Measurements from ENCODE around the gene IGHMBP2.

Gene IGHMBP2

DNA sequence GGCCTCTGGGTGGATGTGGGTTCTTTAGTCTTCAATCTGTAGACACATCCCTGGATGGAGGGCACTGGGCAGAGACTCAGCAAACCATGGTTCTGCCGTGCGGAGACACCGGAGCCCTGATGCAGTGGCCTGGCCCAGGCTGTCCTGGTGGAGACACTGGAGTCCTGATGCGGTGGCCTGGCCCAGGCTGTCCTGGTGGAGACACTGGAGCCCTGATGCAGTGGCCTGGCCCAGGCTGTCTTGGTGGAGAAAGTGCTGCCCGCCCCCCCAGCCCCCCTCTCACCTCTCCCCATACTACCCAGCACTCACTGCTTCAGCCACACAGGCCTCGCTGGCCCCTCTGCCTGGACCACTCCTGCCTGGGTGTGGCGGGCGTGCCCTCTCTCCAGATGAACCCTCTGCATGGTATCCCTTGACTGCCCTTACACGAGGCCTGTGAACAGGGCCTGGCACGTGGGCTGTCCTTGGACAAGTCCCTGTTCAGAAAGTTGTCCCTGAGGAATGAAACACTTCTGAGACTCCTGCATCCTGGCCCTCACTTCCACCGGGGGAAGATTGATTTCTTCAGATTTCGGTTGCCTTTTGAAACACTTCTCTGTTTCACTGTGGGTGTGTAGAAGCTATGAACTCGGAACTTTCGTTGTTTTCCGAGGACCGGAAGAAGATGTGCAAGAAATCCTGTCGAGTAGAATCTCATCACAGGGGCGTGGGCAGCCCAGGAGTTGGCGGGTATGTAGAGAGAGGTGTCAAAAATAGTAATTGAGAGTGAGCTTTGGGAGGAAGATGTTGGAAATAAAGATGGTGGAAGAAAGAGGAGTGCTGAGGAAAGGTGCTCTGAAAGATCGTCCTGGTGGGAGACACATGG lies 26.2 kb downstream of the IGHMBP2 start:
- Mint-ChIP-seq H3K36me3 (peaks cover 23% of the 10 kb centered on the region), H3K27ac (no peak overlapping the region), H3K4me1 (ENCODE audit: low read depth) (no peaks in the 10 kb centered on the region), H3K9me3 (ENCODE audit: low read depth) (peaks cover 8% of the 10 kb centered on the region), H3K4me3 (no peak overlapping the region), H3K27me3 (no peaks in the 10 kb centered on the region)

DNA sequence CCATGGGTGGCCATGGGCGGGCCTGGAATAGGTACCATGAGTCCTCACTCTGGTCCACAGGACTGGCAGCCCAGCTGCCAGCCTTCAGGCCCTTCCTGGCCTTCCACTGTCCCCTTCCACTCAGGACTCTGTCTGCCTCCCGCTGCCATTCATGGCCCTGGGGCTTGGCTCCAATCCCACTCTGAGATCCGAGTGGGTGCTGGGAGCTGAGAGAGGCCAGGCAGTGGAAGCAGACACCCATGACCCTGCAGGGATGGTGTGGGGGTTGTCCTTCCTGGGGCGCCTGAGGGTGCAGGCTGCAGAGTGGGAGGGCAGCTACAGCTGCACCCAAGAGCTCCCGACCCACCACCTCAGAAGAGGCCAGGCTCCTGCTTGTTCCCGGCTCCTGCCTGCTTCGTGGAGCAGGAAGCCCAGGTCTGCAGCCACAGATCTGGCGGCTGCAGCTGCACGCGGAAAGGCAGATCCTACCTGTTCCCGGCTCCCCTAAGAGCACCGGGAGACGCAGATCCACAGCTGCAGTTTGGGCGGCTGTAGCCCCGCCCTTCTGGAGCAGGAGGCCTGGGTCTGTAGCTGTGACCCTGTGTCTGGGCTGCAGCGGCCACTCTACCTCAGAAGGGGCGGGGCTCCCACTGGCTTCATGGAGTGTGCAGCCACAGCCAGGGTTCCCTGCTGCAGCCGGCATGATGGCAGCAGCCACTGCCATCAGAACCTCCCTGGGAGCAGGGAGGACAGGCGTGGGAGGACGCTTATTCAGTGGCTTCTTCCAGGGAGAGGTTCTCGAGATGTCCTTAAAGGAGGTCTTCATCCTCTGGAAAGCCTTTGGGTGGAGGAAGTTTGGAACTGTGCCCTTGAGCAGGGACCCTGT lies 27.5 kb downstream of the IGHMBP2 start:
- Mint-ChIP-seq H3K27ac (no peak overlapping the region), H3K36me3 (peaks cover 14% of the 10 kb centered on the region), H3K9me3 (ENCODE audit: low read depth) (no peaks in the 10 kb centered on the region), H3K27me3 (no peaks in the 10 kb centered on the region), H3K4me3 (no peak overlapping the region), H3K4me1 (ENCODE audit: low read depth) (no peaks in the 10 kb centered on the region)

DNA sequence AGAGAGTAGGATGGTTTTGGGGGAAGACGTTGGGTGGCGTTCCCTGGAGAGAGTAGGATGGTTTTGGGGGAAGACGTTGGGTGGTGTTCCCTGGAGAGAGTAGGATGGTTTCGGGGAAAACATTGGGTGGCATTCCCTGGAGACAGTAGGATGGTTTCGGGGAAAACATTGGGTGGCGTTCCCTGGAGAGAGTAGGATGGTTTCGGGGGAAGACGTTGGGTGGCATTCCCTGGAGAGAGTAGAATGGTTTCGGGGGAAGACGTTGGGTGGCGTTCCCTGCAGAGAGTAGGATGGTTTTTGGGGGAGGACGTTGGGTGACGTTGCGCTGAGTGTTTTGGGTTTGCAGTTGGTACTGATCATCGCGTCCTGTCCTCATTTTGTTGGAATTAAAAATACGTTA lies 28.2 kb downstream of the IGHMBP2 start:
- H3K4me1 Mint-ChIP-seq (ENCODE audit: low read depth) = no peaks in the 10 kb centered on the region
- H3K27me3 Mint-ChIP-seq = no peaks in the 10 kb centered on the region
- no peaks in the 10 kb centered on the region for H3K9me3 Mint-ChIP-seq (ENCODE audit: low read depth)
- H3K4me3 Mint-ChIP-seq = no peak overlapping the region
- H3K36me3 Mint-ChIP-seq = peaks cover 12% of the 10 kb centered on the region
- H3K27ac Mint-ChIP-seq = no peak overlapping the region

DNA sequence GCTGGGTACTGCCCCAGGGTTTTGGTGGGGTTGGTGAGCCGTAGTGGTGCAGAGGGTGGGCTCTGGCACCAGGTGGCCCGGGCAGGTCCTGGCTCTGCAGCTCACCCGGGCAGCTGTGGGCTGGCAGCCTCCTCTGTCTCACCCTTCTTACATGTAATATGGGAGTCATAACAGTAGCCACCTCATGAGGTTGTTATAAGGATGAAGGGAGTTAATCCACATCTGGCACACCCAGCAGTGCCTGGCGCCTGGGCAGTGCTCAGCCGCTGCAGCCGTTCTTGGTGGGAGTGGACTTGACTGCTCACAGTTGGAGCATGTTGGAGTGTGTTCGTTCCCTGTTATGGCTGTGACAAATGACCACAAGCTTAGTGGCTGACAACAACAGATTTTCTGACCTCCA lies 28.7 kb downstream of the IGHMBP2 start:
- no peak overlapping the region for H3K27ac Mint-ChIP-seq
- no peaks in the 10 kb centered on the region for H3K9me3 Mint-ChIP-seq (ENCODE audit: low read depth)
- H3K4me1 Mint-ChIP-seq (ENCODE audit: low read depth) = no peaks in the 10 kb centered on the region
- H3K36me3 Mint-ChIP-seq = peaks cover 8% of the 10 kb centered on the region
- no peak overlapping the region for H3K4me3 Mint-ChIP-seq
- no peaks in the 10 kb centered on the region for H3K27me3 Mint-ChIP-seq

DNA sequence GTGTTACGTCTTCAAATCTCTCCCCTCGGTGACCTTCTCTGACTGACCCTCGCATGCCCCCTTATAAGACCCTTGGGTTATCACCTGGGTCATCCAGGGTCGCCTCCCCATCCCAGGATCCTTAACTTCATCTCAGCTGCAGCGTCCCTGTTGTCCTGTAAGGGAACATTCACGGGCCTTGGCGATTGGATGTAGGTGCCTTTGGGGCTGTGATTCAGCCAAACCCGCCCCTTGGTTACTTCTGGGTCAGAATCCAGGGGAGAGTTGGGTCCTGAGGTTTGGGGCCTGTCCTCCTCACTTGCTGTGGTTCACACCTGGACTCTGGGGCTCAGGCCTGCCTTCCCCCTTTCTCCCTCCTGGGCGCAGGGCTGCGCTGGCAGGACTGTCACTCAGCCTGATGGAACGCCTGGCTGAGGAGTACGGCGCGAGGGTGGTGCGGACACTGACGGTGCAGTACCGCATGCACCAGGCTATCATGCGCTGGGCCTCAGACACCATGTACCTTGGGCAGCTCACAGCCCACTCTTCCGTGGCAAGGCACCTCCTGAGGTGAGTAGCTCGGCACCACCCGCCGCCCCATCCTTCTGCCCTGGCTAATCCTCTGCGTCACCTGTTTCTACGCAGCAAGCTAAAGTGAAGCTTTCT lies 29.4 kb downstream of the IGHMBP2 start:
- Mint-ChIP-seq H3K27me3 (no peaks in the 10 kb centered on the region), H3K4me3 (no peak overlapping the region), H3K9me3 (ENCODE audit: low read depth) (no peaks in the 10 kb centered on the region), H3K4me1 (ENCODE audit: low read depth) (no peaks in the 10 kb centered on the region), H3K27ac (no peak overlapping the region), H3K36me3 (peaks cover 5% of the 10 kb centered on the region)

DNA sequence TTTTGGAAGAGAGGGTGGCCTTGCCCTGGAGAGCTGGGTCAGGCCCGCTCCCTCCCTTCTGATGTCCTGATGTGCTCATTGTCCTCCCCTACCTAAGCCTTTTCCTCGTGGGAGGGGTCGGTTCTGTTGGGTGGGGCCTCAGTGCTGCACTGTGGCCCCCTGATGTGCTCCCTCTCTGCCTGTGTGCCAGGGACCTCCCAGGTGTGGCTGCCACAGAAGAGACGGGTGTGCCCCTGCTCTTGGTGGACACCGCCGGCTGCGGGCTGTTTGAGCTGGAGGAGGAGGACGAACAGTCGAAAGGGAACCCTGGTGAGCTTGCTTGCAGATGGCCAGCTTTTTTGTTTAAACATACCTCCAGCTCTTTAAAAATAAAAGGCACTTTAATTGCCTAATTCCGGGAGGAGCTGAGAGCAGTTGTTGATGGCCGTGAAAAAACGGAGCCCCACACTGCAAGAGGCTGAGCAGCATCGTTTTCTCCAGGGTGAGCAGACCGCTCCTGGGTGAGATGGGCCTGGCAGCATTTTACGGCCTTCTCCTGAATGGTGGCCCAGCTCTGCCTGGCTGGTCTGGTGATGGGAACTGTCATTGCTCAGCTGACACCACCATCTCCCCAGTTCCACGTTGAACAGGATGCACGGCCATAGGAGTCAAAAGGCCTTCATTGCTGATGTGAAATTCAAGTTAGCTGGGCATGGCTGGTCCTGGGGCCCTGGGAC lies 30.1 kb downstream of the IGHMBP2 start:
- no peak overlapping the region for H3K4me3 Mint-ChIP-seq
- peaks cover 4% of the 10 kb centered on the region for H3K36me3 Mint-ChIP-seq
- H3K4me1 Mint-ChIP-seq (ENCODE audit: low read depth) = no peaks in the 10 kb centered on the region
- no peak overlapping the region for H3K27ac Mint-ChIP-seq
- no peaks in the 10 kb centered on the region for H3K27me3 Mint-ChIP-seq
- H3K9me3 Mint-ChIP-seq (ENCODE audit: low read depth) = no peaks in the 10 kb centered on the region

DNA sequence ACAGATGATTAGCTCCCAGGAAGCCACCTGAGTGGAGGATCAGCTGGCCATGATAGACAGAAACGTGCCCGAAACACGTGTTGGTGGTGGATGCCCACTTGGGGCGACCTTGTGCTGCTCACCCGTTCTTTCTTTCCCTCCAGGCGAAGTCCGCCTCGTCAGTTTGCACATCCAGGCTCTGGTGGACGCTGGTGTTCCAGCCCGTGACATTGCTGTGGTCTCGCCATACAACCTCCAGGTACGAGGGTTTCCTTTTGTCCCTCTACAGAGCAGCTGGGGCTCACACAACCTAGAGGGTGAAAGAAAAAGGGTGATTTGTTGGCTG lies 30.6 kb downstream of the IGHMBP2 start:
- Mint-ChIP-seq H3K27me3 (no peaks in the 10 kb centered on the region), H3K4me1 (ENCODE audit: low read depth) (no peaks in the 10 kb centered on the region), H3K9me3 (ENCODE audit: low read depth) (no peaks in the 10 kb centered on the region), H3K27ac (no peak overlapping the region), H3K36me3 (peaks cover 4% of the 10 kb centered on the region), H3K4me3 (no peak overlapping the region)

DNA sequence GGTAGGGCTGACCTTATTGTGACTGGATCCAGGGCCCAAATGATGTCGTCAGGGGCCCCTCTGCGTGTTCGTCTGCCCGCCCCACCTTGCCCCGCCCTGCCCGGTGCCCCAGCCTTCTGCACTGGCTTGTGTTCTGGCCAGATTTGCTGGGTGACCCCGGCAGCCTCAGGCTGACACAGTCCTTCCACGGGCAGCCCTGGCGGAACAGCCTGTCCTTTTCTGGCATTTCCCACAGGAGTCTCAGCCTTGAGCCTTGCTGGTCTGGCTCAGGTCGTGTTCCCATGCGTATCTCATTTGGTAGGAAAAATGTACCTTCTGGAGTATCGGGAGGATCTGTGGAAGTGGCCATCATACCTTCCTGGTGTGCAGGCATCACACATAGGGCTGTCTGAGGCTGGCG lies 31.0 kb downstream of the IGHMBP2 start:
- H3K4me3 Mint-ChIP-seq = no peak overlapping the region
- peaks cover 4% of the 10 kb centered on the region for H3K36me3 Mint-ChIP-seq
- H3K27me3 Mint-ChIP-seq = no peaks in the 10 kb centered on the region
- no peak overlapping the region for H3K27ac Mint-ChIP-seq
- no peaks in the 10 kb centered on the region for H3K4me1 Mint-ChIP-seq (ENCODE audit: low read depth)
- H3K9me3 Mint-ChIP-seq (ENCODE audit: low read depth) = no peaks in the 10 kb centered on the region

DNA sequence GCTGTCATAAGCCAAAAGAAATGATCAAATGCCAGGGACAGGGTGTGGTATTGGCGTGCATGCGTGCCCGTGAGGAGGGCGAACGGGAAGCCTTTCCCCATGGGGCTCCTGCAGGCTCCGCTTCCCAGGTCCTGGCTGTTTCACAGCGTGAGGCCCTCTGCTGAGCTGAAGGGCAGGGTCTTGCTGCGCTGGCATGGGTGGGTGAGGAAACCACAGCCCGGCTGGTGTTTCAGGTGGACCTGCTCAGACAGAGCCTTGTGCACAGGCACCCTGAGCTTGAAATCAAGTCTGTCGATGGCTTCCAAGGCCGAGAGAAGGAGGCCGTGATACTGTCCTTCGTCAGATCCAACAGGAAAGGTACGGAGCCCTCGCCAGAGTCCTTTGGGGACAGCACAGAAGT lies 31.4 kb downstream of the IGHMBP2 start:
- Mint-ChIP-seq H3K4me3 (no peak overlapping the region), H3K9me3 (ENCODE audit: low read depth) (no peaks in the 10 kb centered on the region), H3K4me1 (ENCODE audit: low read depth) (no peaks in the 10 kb centered on the region), H3K36me3 (peaks cover 4% of the 10 kb centered on the region), H3K27me3 (no peaks in the 10 kb centered on the region), H3K27ac (no peak overlapping the region)

DNA sequence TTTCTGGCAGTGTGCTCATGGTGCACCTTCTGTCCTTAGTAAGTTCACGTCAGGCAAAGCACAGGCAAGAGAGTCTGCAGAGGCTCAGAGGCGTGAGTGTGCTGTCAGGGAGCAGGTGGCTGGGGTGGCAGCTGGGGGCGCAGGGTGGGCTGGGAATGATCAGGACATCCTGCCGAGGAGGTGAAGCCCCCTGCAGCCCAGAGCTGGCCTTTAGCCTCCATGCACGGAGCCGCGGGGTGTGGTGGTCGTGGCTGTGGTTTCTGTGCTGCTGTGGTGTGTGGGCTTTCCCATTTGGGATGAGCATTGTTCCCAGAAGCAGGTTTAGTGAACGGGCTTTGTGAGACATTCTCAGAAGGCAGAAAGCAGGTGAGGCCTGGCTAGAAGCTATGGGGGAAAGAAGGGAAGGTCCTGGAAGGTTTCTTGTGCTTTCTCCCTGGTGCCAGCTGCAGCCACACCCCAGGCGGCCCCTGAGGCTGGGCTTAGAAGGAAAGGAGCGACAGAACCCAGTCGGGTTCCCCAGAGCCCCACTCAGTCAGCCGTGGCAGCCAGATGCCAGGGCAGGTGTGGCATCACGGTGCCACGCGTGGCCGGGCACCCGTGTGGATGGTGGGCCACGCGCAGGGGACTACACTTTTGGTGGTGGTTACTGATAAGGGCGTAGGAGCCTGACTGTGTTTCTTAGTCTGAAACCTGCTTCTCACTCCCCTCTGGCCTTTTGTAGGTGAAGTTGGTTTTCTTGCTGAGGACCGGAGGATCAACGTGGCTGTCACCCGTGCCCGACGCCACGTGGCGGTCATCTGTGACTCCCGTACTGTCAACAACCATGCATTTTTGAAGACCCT lies 32.0 kb downstream of the IGHMBP2 start:
- H3K4me1 Mint-ChIP-seq (ENCODE audit: low read depth) = no peaks in the 10 kb centered on the region
- H3K27me3 Mint-ChIP-seq = no peaks in the 10 kb centered on the region
- H3K36me3 Mint-ChIP-seq = no peaks in the 10 kb centered on the region
- no peaks in the 10 kb centered on the region for H3K9me3 Mint-ChIP-seq (ENCODE audit: low read depth)
- H3K27ac Mint-ChIP-seq = no peak overlapping the region
- H3K4me3 Mint-ChIP-seq = no peak overlapping the region

DNA sequence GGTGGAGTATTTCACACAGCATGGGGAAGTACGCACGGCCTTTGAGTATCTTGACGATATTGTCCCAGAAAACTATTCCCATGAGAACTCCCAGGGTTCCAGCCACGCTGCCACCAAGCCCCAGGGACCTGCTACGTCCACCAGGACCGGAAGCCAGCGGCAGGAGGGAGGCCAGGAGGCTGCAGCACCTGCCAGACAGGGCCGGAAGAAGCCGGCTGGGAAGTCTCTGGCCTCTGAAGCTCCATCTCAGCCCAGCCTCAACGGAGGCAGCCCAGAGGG lies 32.6 kb downstream of the IGHMBP2 start:
- Mint-ChIP-seq H3K4me3 (no peak overlapping the region), H3K36me3 (no peaks in the 10 kb centered on the region), H3K9me3 (ENCODE audit: low read depth) (no peaks in the 10 kb centered on the region), H3K4me1 (ENCODE audit: low read depth) (no peaks in the 10 kb centered on the region), H3K27me3 (no peaks in the 10 kb centered on the region), H3K27ac (no peak overlapping the region)

DNA sequence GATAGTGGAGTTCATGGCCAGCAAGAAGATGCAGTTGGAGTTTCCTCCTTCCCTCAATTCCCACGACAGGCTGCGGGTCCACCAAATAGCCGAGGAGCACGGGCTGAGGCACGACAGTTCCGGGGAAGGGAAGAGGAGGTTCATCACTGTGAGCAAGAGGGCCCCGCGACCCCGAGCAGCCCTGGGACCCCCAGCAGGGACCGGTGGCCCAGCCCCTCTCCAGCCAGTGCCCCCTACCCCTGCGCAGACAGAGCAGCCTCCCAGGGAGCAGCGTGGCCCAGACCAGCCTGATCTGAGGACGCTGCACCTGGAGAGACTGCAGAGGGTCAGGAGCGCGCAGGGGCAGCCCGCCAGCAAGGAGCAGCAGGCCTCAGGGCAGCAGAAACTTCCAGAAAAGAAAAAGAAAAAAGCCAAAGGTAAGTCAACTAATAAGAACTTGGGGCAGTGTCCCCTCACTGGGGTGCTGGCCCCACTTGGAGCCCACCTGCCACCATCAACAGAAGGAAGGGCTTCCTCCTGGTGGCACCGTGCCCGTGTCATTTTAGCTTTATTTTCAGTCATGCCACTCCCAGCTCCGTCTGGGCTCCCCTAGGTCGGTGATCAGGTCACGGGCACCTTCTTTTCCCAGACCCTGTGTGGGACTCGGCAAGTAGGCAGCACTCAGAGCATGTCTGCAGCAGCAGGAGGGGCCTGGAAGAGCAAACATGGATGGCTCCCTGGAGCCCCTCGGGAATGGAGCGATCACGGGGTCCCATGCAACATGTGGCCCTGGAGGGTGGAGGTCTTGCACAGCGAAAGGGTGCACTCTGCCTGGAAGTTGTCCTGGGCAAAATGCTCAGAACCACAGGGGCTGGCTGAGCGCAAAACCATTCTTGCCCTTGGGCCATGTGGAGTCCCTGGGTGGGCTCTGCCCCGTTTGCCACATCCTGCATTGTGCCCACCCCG lies 33.3 kb downstream of the IGHMBP2 start:
- H3K4me1 Mint-ChIP-seq (ENCODE audit: low read depth) = no peaks in the 10 kb centered on the region
- no peak overlapping the region for H3K27ac Mint-ChIP-seq
- no peaks in the 10 kb centered on the region for H3K27me3 Mint-ChIP-seq
- no peak overlapping the region for H3K4me3 Mint-ChIP-seq
- H3K9me3 Mint-ChIP-seq (ENCODE audit: low read depth) = no peaks in the 10 kb centered on the region
- no peaks in the 10 kb centered on the region for H3K36me3 Mint-ChIP-seq

DNA sequence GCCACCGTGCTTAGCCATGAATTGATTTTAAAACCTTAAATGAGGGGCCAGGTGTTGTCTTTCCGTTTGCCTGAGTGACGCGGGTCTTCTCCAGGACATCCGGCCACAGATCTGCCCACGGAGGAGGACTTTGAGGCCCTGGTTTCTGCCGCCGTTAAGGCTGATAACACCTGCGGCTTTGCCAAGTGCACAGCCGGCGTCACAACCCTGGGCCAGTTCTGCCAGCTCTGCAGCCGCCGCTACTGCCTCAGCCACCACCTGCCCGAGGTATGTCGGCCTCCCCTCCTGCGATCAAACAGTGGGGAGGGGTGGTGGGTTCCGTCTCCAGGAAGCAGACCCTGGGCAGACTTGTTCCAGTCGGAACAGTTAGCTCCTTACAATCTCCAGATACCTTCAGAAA lies 34.4 kb downstream of the IGHMBP2 start:
- Mint-ChIP-seq H3K9me3 (ENCODE audit: low read depth) (no peaks in the 10 kb centered on the region), H3K4me1 (ENCODE audit: low read depth) (no peaks in the 10 kb centered on the region)

More for the DNA sequence above, 34.4 kb downstream of the IGHMBP2 start:
- Mint-ChIP-seq H3K36me3 (no peaks in the 10 kb centered on the region), H3K27me3 (no peaks in the 10 kb centered on the region), H3K4me3 (no peak overlapping the region), H3K27ac (no peak overlapping the region)
